HG02970 (cell line): Measurements from ENCODE around the gene C8G.

Experiments used
- ATAC-seq: cut with Tn5 transposase; IDR thresholded peaks from one replicate; pipeline ENCODE4 v1.9.1; 2021; ENCODE audit warnings: mild to moderate bottlenecking, moderate library complexity, moderate number of reproducible peaks; ENCODE audit not compliant: unreplicated experiment, low FRiP score

Gene C8G

DNA sequence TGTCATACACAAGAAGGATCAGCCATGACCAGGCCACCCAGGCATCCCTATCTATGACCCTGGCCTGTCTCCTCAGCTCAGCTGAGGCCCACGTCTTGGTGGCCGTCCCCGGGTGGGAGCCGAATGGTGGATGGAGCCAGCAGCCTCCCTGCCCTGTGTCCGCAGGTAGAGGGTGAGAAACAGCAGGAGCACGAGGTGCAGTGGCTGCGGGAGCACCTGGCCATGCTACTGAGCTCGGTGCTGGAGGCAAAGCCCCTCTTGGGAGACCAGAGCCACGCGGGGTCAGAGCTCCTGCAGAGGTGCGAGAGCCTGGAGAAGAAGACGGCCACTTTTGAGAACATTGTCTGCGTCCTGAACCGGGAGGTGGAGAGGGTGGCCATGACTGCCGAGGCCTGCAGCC is 25.0 kb upstream of the C8G start:
- no peak for ATAC-seq

DNA sequence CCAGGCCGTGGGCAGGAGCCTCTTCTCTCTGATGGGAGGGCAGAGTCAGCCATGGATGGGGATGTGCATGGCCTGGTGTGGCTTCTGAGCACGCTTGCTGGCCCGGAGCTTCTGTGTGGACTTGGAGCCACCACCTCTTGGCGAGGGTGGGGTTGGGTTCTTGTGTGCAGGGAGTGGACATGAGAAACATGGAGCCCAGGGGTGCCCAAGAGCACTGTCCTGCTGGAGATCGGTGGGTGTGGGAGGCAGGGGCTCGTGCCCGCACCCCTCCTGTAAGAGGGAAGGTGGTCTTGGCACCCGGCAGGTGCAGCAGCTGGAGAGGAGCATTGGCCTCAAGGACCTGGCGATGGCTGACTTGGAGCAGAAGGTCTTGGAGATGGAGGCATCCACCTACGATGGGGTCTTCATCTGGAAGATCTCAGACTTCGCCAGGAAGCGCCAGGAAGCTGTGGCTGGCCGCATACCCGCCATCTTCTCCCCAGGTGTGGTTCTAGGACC is 24.3 kb upstream of the C8G start:
- no peak for ATAC-seq

DNA sequence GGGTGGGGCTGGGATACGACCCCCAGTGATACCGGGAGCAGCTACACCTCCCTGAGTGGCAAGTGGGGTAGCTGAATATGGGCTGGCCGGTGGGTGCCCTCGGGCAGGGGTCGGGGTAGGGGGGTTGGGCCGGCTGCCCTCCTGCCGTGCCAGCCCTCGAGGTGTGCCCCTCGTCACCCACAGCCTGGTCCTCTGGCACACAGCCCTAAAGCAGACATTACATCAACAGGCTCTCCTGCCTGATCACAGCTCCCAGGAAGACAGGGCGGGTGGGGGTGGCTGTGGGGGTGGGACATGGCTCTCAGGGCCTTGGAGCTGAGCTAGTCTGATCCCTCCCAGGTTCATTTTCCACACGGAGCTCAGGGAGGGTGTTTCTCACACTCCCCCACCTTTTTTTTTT is 23.7 kb upstream of the C8G start:
- no peak for ATAC-seq

DNA sequence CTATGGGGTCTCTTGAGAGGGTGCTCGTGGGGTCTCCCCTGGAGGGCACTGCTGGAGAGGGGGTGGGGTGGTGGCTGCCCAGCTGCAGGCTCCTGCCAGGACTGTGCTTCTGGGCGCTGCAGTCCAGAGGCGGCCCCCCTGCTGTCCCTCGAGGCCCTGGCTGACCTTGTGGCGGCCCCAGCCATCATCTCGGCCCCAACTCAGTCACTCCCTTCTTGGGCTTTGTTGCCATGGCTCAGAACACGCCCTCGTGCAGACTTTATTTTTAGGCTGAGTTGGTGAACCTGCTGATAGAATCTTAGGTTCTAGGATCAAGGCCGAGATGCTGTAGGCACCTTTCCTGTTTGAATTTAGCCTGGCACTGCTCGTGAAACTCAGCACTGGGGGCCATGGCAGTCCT is 23.3 kb upstream of the C8G start:
- ATAC-seq = no peak

DNA sequence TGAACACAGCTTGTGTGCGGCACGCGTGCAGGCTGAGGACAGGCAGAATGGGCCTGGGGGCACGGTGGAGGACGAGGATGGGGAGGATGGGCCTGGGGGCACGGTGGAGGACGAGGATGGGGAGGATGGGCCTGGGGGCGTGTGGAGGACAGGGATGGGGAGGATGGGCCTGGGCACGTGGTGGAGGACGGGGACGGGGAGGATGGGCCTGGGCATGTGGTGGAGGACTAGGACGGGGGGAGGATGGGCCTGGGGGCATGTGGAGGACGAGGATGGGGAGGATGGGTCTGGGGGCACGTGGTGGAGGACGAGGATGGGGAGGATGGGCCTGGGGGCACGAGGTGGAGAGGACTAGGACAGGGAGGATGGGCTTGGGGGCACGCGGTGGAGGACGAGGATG is 22.5 kb upstream of the C8G start:
- no peak for ATAC-seq

DNA sequence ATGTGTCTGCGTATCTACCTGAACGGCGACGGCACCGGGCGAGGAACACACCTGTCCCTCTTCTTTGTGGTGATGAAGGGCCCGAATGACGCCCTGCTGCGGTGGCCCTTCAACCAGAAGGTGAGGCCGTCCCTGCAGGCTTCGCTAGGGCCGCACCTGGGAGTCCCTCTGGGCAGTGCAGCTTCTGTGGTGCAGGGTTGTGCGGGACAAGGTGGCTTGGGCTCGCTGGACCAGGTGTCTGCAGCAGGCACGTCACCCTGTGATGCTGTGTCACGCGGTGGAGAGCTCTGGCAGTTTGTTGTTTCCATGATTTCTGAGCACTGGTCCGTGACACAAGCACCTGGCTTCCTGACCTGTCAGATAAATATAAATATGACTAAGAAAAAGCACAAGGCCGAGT is 21.2 kb upstream of the C8G start:
- no peak for ATAC-seq

DNA sequence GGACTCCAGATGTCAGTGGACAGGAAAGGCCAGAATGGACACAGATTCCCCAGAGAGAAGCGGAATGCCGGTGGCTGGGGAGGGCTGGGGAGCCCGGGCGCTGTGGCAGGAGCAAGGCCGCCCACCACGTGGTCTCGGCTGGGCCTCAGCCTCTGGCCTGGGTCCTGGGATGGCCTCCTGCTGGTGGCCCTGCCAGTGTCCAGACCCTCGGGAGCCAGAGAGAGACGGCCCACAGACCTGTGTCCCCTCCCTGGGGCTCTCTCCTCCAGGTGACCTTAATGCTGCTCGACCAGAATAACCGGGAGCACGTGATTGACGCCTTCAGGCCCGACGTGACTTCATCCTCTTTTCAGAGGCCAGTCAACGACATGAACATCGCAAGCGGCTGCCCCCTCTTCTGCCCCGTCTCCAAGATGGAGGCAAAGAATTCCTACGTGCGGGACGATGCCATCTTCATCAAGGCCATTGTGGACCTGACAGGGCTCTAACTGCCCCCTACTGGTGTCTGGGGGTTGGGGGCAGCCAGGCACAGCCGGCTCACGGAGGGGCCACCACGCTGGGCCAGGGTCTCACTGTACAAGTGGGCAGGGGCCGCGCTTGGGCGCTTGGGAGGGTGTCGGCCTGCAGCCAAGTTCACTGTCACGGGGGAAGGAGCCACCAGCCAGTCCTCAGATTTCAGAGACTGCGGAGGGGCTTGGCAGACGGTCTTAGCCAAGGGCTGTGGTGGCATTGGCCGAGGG is 19.5 kb upstream of the C8G start:
- no peak for ATAC-seq

DNA sequence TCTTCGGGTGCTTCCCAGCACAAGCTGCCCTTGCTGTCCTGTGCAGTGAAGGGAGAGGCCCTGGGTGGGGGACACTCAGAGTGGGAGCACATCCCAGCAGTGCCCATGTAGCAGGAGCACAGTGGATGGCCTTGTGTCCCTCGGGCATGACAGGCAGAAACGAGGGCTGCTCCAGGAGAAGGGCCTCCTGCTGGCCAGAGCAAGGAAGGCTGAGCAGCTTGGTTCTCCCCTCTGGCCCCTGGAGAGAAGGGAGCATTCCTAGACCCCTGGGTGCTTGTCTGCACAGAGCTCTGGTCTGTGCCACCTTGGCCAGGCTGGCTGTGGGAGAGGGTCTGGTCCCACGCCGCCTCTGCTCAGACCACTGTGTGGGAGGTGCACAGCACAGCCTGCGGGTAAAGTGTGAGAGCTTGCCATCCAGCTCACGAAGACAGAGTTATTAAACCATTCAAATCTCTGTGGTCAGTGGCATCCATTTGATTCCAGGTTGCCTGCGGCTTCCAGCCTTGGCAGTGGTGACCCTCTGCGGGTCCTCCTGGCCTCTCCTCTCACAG is 18.8 kb upstream of the C8G start:
- no peak for ATAC-seq

DNA sequence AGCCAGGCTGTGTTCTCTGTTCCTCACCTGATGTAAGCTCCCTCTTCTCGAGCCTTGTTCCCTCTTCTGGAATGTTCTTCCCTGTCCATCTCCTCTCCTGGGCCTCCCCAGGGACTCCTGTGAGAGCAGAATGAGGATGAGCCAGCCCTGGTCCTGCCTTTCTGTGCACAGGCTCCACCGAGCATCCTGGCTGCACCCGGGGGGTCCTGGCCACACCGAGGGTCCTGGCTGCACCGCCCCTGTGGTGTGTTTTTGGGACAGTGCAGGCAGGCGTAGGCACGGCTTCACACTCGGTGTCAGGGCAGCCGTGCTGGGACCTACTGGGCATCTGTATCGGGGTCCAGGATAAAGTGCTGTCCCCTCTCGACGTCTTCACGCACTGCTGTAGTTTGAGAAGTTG is 18.3 kb upstream of the C8G start:
- no peak for ATAC-seq

DNA sequence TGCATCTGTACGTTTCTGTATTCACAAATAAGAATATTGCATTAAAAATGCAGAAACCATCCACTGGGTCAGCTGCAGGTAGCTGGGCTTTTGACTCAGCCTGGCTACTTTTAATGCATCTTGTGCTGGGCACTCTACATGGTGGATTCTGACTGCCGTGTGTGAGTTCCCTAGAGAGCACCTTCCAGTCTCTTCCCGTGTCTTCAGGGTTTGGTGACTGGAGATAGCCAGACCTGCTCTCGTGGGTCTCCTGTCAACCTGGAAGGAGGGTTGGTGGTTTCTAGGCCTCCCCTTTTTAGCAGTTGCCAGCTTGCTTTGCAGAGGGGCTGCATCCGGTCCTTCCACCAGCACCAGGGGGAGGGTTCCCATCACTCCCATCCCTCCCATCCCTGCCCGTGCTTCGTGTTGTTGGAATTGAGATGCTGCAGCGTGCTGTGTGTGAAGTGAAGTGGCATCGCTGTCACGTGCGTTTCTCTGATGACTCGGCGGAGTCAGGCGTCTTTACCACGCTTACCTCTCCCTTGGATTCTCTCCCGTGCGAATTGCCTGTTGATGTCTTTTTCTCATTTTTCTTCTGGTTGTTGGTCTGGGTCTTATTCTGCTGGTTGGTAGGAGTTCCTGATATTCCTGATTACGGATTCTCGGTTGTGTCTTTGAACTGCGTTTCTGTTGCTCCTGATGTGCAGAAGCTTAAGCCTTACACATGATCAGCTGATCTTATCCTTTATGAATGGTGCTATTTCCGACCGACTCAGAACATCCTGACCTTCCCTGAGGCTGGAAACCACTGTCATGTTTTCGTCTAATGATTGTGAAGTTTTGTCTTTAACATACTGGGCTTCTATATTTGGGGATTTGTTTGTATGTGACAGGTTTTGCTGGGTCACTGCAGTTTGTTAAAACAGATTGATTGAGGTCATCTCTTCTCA is 17.4 kb upstream of the C8G start:
- no peak for ATAC-seq

DNA sequence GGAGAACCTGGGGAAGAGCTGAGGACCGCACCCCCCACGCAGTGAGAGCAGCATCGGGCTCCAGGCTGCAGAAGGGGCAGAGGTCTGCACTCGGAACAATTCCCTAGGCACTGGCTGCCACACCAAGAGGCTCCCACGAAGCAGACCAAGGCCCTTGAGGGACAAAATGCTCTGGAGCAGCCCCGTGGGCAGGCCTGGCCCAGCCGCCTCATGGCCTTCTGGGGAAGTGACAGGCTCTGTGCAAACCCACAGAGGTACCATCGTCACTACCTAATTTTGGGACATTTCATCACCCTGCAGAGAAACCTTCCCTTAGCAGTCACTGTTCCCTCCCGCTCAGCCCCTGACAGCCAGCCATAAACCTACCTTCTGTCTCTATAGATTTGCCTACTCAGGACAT is 16.5 kb upstream of the C8G start:
- no peak for ATAC-seq

DNA sequence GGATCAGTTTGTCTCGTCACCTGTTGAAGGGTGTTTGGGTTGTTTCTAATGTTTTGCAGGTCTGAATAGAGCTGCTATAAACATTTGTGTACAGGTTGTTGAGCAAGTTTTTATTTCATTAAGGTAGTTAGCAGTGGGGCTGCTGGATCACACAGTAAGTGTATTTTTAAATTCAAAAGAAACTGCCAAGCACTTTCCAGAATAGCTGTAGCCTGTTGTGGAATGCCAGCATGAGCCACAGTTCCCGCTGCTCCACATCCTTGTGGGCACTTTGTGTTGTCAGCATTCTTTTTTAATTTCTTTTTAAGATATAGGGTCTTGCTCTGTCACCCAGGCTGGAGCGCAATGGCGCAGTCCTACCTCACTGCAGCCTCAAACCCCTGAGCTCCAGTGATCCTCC is 15.0 kb upstream of the C8G start:
- no peak for ATAC-seq

DNA sequence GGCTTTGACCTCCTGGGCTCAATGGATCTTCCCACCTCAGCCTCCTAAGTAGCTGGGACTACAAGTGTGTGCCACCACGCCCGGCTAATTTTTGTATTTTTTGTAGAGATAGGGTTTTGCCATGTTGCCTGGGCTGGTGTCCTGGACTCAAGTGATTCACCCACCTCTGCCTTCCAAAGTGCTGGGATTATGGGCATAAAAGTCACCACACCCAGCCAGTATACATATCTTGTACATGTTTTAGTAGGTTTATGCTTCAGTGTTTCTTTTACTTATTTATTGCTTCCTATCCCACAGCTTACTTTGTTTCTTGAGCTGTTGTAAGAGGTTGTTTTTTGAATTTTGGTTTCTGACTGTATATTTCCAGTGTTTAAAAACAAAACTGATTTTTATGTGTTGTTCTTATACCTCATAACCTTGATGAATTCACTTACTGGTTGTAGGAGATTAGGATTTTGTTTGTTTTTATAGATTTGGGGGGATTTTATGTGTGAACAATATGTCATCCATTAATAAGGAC is 13.4 kb upstream of the C8G start:
- no peak for ATAC-seq

DNA sequence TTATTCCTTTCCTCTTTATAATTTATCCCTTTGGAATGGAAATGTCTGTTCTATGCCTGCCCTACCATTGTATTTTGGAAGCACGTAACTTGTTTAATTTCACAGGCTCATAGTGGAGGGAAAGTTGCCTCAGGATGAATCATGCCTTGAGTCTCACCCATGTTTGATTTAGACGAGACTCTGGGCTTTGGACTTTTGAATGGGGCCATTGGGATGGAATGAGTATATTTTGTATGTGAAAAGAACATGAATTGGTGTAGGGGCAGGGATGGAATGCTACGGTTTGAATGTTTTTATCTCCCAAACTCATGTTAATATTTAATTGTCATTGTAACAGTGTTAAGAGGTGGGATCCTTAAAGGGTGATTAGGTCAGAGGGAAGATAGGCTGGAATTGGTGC is 10.8 kb upstream of the C8G start:
- no peak for ATAC-seq

DNA sequence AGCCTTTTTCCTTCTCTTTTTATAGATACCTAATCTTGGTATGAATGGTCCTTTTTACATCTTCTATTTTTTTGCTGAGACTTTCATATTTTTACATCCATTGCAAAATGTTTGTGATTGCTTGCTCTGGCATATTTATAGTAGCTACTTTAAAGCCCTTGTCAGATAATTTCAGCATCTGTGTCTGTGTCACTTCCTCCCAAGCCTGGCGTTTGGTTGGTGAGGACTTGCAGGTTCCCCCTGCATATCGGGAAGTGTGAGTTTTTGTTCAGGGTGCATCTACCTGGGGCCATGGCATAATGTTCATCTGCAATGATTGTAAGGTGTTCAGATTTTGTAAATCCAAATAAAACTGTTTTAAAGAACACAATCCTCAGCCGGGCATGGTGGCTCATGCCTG is 9.4 kb upstream of the C8G start:
- ATAC-seq = no peak

DNA sequence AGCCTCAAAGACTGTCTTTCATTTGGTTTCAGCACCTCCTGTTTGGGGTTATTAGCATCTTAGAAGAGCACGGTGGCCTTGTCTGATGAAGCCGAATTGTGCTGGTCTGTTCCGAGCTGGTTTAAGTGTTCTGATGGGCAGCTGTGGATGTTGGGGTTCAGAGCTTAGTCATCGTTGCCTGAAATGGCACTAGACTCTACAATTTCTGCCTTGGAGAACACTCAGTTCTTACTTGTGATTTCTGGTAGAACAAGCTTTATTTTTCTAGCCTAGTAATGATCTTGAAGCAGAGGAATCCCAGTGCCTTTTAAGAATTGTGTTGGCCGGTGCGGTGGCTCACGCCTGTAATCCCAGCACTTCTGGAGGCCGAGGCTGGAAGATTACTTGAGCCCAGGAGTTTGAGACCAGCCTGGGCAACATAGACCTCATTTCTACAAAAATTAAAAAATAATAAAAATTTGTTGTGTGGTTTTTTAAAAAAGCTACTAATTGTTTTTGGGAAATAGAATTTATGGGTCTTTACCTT is 8.3 kb upstream of the C8G start:
- no peak for ATAC-seq

DNA sequence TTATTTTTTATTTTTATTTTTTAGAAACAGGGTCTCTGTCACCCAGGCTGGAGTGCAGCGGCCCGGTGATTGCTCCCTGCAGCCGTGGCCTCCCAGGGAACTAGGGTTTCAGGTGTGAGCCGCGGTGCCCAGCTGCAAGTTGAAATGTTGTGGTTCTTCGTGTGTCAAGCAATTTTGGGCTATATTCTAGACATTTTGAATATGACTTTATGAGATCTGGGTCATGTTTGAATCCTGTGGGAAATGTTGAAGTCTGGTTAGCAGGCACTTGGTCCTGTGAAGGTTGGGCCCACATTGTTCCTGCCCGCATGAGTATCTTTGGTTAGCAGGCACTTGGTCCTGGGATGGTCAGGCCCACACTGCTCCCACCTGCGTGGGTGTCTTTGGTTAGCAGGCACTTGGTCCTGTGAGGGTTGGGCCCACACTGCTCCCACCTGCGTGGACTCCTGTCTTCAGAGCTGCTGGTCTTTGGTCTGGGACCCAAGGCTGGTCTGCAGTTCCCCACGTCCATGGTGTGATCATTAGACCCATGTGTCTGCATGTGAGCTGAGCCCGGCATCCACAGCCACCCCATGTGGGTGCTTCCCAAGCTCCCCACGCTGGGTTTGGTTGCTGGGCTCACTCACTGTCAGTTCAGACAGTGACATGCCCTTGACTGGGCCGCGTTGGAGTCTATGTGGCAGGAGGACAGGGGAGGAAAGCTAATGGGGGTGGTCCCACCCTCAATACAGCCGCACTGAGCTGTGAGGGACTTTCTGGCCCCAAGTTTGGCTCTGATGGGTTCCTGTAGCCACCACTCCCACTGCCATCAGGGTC is 7.6 kb upstream of the C8G start:
- ATAC-seq = no peak

DNA sequence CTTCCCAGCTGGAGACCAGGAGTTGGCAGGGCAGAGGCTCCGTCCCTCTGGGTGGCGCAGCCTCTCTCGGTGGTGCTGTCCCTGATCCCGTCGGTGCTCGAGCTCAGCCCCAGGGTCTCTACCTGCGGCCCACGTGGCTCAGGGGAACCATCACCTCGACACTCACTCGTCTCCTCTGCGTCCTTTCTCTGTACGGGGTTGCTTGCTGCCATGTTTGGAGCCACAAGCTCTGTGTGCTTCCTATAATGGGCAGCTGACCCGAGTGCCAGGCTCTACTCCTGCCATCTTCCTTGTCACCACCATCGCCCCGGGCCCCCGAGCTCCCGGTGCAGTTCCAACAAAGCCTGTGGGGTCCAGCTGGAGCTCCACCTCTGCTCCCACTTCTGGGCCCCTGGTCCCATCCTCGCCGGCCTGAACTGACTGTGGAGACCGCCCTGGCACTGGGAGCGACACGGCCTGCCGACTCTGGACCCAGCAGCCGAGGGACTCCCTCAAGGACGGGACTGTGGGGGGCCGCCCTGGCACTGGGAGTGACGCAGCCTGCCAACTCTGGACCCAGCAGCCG is 5.5 kb upstream of the C8G start:
- no peak for ATAC-seq

DNA sequence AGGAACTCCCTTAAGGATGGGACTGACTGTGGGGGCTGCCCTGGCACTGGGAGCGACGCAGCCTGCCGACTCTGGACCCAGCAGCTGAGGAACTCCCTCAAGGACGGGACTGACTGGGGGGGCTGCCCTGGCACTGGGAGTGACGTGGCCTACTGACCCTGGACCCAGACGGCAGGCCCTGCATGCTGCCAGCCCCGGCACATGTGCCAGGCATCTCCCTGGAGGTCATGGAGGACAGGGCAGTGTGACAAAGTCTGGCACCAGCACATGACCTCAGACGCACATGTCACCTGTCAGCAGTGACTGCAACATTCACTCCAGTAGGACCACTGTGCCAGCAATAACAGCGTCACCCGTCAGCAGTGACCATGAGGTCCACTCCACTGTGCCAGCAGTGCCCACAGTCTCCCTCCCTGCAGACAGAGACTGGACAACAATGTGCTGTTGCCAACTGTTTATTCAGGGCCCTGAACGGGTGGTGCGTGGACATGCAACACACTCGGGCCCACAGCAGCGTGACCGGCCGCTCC is 5.0 kb upstream of the C8G start:
- no peak for ATAC-seq
